GM23338 (cell line): Measurements from ENCODE around the gene SOX12. TPM values are rescaled to one million over a fixed set of nuclear protein-coding genes. Genes with fewer than 3 reads are reported as not detected.

Source experiments
- ATAC-seq: fragments of 200-7000 bp; cut with Tn5 transposase; 3 replicates; pipeline ENCODE4 v1.9.1; 2020
- DNase-seq: peaks from one replicate; pipeline ENCODE4 v3.0.0-alpha.2; 2015; ENCODE audit warnings: low spot score
- H2AFZ ChIP-seq: fragments of 200-600 bp; sonication (generic); 2 replicates; pipeline ENCODE4 v1.8.0; 2016; ENCODE audit warnings: antibody characterized with exemption, mild to moderate bottlenecking, moderate library complexity
- H3F3A ChIP-seq: fragments of 200-600 bp; sonication (generic); replicated peaks from 2 replicates; pipeline ENCODE4 v1.8.0; 2017; ENCODE audit warnings: antibody characterized with exemption, mixed run types, low read depth
- H3K27ac ChIP-seq: fragments of 200-600 bp; sonication (generic); 2 replicates; pipeline ENCODE4 v1.6.1; 2016; ENCODE audit warnings: low read depth
- H3K27me3 ChIP-seq: fragments of 200-600 bp; sonication (generic); 2 replicates; pipeline ENCODE4 v1.8.0; 2016; ENCODE audit warnings: mild to moderate bottlenecking, mixed run types, moderate library complexity; ENCODE audit not compliant: insufficient read depth
- H3K36me3 ChIP-seq: fragments of 200-600 bp; sonication (generic); 2 replicates; pipeline ENCODE4 v1.8.0; 2016; ENCODE audit warnings: mild to moderate bottlenecking; ENCODE audit not compliant: insufficient read depth
- H3K4me1 ChIP-seq: fragments of 200-600 bp; sonication (generic); 2 replicates; pipeline ENCODE4 v1.8.0; 2016; ENCODE audit warnings: mild to moderate bottlenecking, moderate library complexity; ENCODE audit not compliant: insufficient read depth
- H3K4me2 ChIP-seq: fragments of 200-600 bp; sonication (generic); 2 replicates; pipeline ENCODE4 v1.7.1; 2017; ENCODE audit warnings: mixed run types
- H3K4me3 ChIP-seq: fragments of 200-600 bp; sonication (generic); 2 replicates; pipeline ENCODE4 v1.6.1; 2016; ENCODE audit warnings: mixed run types
- H3K79me2 ChIP-seq: fragments of 200-600 bp; sonication (generic); replicated peaks from 2 replicates; pipeline ENCODE4 v1.8.0; 2017; ENCODE audit warnings: mild to moderate bottlenecking; ENCODE audit not compliant: insufficient read depth
- H3K9me2 ChIP-seq: fragments of 200-600 bp; sonication (generic); 2 replicates; pipeline ENCODE4 v1.8.0; 2017; ENCODE audit not compliant: insufficient read depth
- H4K20me1 ChIP-seq: fragments of 200-600 bp; sonication (generic); replicated peaks from 2 replicates; pipeline ENCODE4 v1.8.0; 2017; ENCODE audit warnings: mild to moderate bottlenecking; ENCODE audit not compliant: insufficient read depth
- H3K27ac Mint-ChIP-seq: 2 replicates; pipeline ENCODE4 v1.8.0; 2020; ENCODE audit warnings: inconsistent platforms, mild to moderate bottlenecking, moderate library complexity, mixed read lengths
- H3K27me3 Mint-ChIP-seq: 3 replicates; pipeline ENCODE4 v1.8.0; 2022; ENCODE audit warnings: low read depth, mild to moderate bottlenecking, moderate library complexity, mixed read lengths, inconsistent platforms; ENCODE audit not compliant: insufficient read depth, poor library complexity
- H3K36me3 Mint-ChIP-seq: 3 replicates; pipeline ENCODE4 v1.8.0; 2021; ENCODE audit warnings: low read depth, mild to moderate bottlenecking, inconsistent platforms, moderate library complexity, mixed read lengths
- H3K4me1 Mint-ChIP-seq: 3 replicates; pipeline ENCODE4 v1.8.0; 2020; ENCODE audit warnings: mild to moderate bottlenecking, inconsistent platforms, mixed read lengths
- H3K4me3 Mint-ChIP-seq: 3 replicates; pipeline ENCODE4 v1.8.0; 2021; ENCODE audit warnings: moderate library complexity, mild to moderate bottlenecking, inconsistent platforms, mixed read lengths
- H3K9me3 Mint-ChIP-seq: 3 replicates; pipeline ENCODE4 v1.8.0; 2020; ENCODE audit warnings: moderate library complexity, mild to moderate bottlenecking, inconsistent platforms, mixed read lengths
- EZH2 ChIP-seq: fragments of 200-600 bp; sonication (generic); IDR thresholded peaks from one replicate; pipeline ENCODE4 v1.8.0; 2017; ENCODE audit warnings: antibody characterized with exemption, mild to moderate bottlenecking, low read depth; ENCODE audit not compliant: unreplicated experiment
- NANOG ChIP-seq: IDR thresholded peaks from 2 replicates; pipeline ENCODE4 v1.6.1; 2016; ENCODE audit warnings: antibody characterized with exemption, borderline replicate concordance
- ZNF114 ChIP-seq: fragments of 250-450 bp; sonication (Bioruptor Pico); IDR thresholded peaks from 2 replicates; pipeline ENCODE4 v1.5.0; 2020; ENCODE audit warnings: mild to moderate bottlenecking, moderate library complexity
- ZNF331 ChIP-seq: fragments of 250-450 bp; sonication (Bioruptor Pico); IDR thresholded peaks from 2 replicates; pipeline ENCODE4 v1.5.0; 2020; ENCODE audit warnings: low read depth, mild to moderate bottlenecking, moderate library complexity
- polyA plus RNA-seq: library from polyadenylated mRNA; unstranded; fragments of >200 nt; fragmentation: Nextera tagmentation; extraction: Ambion mirVana; gene quantifications from 2 replicates; pipeline ENCODE4 v1.2.1, GENCODE V29; 2016
- total RNA-seq: library from RNA; depleted of rRNA; stranded (reverse); fragments of >200 nt; shearing (Covaris generic); gene quantifications from 2 replicates; pipeline ENCODE4 v1.2.3, GENCODE V29; 2014
- TF ChIP-seq, protein P1 (sequence below): IDR thresholded peaks from one replicate; pipeline ENCODE4 v1.6.1; 2018; ENCODE audit warnings: antibody characterized with exemption; ENCODE audit not compliant: unreplicated experiment
- TF ChIP-seq, protein P2 (sequence below): IDR thresholded peaks from 2 replicates; pipeline ENCODE4 v1.6.1; 2016; ENCODE audit warnings: antibody characterized with exemption
- TF ChIP-seq, protein P3 (sequence below): fragments of 250-450 bp; sonication (Bioruptor Pico); IDR thresholded peaks from 2 replicates; pipeline ENCODE4 v1.5.0; 2020; ENCODE audit warnings: mild to moderate bottlenecking, moderate library complexity

Gene SOX12
- total and polyA plus RNA-seq, 2 experiments from 2014 or later, result 14.1 to 32.0 TPM

DNA sequence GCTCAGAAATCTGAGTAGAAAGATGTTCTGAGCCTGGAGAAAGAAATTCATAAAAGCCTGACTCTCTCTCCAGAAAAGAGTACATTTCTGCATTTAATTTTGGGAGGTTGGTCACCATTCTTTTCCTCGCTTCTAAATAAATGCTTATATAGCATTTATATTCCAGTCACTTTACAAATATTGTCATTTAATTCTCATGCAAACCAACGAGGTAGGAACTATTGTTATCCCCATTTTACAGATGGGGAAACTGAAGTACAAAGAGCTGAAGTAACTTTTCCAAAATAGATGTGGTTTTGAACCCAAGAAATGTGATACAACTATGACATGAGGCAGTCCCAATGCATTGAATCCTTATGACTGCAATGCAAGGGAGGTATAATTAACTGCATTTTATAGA lies 50.7 kb downstream of the SOX12 start (continued):
- TF ChIP-seq ZNF331 (CRISPR knock-in tag) (no peak), ZNF114 (no peak), EZH2 (no peak), NANOG (no peak)
- TF ChIP-seq, protein P1, sequence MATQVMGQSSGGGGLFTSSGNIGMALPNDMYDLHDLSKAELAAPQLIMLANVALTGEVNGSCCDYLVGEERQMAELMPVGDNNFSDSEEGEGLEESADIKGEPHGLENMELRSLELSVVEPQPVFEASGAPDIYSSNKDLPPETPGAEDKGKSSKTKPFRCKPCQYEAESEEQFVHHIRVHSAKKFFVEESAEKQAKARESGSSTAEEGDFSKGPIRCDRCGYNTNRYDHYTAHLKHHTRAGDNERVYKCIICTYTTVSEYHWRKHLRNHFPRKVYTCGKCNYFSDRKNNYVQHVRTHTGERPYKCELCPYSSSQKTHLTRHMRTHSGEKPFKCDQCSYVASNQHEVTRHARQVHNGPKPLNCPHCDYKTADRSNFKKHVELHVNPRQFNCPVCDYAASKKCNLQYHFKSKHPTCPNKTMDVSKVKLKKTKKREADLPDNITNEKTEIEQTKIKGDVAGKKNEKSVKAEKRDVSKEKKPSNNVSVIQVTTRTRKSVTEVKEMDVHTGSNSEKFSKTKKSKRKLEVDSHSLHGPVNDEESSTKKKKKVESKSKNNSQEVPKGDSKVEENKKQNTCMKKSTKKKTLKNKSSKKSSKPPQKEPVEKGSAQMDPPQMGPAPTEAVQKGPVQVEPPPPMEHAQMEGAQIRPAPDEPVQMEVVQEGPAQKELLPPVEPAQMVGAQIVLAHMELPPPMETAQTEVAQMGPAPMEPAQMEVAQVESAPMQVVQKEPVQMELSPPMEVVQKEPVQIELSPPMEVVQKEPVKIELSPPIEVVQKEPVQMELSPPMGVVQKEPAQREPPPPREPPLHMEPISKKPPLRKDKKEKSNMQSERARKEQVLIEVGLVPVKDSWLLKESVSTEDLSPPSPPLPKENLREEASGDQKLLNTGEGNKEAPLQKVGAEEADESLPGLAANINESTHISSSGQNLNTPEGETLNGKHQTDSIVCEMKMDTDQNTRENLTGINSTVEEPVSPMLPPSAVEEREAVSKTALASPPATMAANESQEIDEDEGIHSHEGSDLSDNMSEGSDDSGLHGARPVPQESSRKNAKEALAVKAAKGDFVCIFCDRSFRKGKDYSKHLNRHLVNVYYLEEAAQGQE, result no peak
- TF ChIP-seq, protein P2, sequence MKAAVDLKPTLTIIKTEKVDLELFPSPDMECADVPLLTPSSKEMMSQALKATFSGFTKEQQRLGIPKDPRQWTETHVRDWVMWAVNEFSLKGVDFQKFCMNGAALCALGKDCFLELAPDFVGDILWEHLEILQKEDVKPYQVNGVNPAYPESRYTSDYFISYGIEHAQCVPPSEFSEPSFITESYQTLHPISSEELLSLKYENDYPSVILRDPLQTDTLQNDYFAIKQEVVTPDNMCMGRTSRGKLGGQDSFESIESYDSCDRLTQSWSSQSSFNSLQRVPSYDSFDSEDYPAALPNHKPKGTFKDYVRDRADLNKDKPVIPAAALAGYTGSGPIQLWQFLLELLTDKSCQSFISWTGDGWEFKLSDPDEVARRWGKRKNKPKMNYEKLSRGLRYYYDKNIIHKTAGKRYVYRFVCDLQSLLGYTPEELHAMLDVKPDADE, result no peak

DNA sequence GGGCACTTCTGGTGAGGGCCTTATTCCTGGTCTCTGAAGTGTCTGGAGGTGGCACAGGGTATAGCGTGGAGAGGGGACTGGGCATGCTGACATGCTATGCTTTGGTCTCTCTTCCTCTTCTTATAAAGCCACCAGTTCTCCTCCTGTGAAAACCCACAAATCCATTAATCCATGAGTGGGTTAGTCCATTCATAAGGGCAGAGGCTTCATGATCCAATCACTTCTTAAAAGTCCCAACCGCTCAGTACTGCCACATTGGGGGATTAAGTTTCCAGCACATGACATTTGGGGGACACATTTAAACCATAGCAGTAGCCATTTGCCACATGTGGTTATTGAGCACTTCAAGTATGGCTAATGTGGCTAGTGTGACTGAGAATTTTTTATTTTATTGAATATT lies 51.4 kb downstream of the SOX12 start:
- Mint-ChIP-seq H3K9me3 (no peaks in the 10 kb centered on the region; the same call in 2 of the 3 replicates), H3K27ac (no peak overlapping the region), H3K4me3 (no peak overlapping the region), H3K4me1 (peaks cover 8% of the 10 kb centered on the region), H3K36me3 (no peaks in the 10 kb centered on the region), H3K27me3 (peaks cover 11% of the 10 kb centered on the region)
- Histone ChIP-seq H3K4me3 (no peak overlapping the region), H3K27me3 (peaks cover 7% of the 10 kb centered on the region), H3K4me2 (no peak overlapping the region), H3K79me2 (no peaks in the 10 kb centered on the region), H4K20me1 (no peaks in the 10 kb centered on the region), H3K9me2 (no peaks in the 10 kb centered on the region), H3K27ac (no peak overlapping the region), H3F3A (peaks cover 8% of the 10 kb centered on the region; the same call in 1 of the 2 replicates), H2AFZ (no peak overlapping the region), H3K4me1 (no peaks in the 10 kb centered on the region; the same call in 1 of the 2 replicates), H3K36me3 (no peaks in the 10 kb centered on the region)
- no peak for DNase-seq
- no peak for ATAC-seq
- TF ChIP-seq, protein P2, result no peak
- no peak for TF ChIP-seq ZNF331 (CRISPR knock-in tag)
- TF ChIP-seq, protein P1, result no peak
- no peak for TF ChIP-seq NANOG
- TF ChIP-seq ZNF114, result no peak
- TF ChIP-seq, protein P3, sequence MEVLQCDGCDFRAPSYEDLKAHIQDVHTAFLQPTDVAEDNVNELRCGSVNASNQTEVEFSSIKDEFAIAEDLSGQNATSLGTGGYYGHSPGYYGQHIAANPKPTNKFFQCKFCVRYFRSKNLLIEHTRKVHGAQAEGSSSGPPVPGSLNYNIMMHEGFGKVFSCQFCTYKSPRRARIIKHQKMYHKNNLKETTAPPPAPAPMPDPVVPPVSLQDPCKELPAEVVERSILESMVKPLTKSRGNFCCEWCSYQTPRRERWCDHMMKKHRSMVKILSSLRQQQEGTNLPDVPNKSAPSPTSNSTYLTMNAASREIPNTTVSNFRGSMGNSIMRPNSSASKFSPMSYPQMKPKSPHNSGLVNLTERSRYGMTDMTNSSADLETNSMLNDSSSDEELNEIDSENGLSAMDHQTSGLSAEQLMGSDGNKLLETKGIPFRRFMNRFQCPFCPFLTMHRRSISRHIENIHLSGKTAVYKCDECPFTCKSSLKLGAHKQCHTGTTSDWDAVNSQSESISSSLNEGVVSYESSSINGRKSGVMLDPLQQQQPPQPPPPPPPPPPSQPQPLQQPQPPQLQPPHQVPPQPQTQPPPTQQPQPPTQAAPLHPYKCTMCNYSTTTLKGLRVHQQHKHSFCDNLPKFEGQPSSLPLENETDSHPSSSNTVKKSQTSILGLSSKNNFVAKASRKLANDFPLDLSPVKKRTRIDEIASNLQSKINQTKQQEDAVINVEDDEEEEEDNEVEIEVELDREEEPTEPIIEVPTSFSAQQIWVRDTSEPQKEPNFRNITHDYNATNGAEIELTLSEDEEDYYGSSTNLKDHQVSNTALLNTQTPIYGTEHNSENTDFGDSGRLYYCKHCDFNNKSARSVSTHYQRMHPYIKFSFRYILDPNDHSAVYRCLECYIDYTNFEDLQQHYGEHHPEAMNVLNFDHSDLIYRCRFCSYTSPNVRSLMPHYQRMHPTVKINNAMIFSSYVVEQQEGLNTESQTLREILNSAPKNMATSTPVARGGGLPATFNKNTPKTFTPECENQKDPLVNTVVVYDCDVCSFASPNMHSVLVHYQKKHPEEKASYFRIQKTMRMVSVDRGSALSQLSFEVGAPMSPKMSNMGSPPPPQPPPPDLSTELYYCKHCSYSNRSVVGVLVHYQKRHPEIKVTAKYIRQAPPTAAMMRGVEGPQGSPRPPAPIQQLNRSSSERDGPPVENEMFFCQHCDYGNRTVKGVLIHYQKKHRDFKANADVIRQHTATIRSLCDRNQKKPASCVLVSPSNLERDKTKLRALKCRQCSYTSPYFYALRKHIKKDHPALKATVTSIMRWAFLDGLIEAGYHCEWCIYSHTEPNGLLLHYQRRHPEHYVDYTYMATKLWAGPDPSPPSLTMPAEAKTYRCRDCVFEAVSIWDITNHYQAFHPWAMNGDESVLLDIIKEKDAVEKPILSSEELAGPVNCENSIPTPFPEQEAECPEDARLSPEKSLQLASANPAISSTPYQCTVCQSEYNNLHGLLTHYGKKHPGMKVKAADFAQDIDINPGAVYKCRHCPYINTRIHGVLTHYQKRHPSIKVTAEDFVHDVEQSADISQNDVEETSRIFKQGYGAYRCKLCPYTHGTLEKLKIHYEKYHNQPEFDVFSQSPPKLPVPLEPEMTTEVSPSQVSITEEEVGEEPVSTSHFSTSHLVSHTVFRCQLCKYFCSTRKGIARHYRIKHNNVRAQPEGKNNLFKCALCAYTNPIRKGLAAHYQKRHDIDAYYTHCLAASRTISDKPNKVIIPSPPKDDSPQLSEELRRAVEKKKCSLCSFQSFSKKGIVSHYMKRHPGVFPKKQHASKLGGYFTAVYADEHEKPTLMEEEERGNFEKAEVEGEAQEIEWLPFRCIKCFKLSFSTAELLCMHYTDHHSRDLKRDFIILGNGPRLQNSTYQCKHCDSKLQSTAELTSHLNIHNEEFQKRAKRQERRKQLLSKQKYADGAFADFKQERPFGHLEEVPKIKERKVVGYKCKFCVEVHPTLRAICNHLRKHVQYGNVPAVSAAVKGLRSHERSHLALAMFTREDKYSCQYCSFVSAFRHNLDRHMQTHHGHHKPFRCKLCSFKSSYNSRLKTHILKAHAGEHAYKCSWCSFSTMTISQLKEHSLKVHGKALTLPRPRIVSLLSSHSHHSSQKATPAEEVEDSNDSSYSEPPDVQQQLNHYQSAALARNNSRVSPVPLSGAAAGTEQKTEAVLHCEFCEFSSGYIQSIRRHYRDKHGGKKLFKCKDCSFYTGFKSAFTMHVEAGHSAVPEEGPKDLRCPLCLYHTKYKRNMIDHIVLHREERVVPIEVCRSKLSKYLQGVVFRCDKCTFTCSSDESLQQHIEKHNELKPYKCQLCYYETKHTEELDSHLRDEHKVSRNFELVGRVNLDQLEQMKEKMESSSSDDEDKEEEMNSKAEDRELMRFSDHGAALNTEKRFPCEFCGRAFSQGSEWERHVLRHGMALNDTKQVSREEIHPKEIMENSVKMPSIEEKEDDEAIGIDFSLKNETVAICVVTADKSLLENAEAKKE (CRISPR knock-in tag), result no peak
